ENCODE measurements around the gene PADI2. TPM values are rescaled to one million over a fixed set of nuclear protein-coding genes. Genes with fewer than 3 reads are reported as not detected.

PADI2 gene
- total and polyA plus RNA-seq, 2 donors (not counting 3 experiments of a cell fraction or from before 2014, with no cell fraction given) = not detected

DNA sequence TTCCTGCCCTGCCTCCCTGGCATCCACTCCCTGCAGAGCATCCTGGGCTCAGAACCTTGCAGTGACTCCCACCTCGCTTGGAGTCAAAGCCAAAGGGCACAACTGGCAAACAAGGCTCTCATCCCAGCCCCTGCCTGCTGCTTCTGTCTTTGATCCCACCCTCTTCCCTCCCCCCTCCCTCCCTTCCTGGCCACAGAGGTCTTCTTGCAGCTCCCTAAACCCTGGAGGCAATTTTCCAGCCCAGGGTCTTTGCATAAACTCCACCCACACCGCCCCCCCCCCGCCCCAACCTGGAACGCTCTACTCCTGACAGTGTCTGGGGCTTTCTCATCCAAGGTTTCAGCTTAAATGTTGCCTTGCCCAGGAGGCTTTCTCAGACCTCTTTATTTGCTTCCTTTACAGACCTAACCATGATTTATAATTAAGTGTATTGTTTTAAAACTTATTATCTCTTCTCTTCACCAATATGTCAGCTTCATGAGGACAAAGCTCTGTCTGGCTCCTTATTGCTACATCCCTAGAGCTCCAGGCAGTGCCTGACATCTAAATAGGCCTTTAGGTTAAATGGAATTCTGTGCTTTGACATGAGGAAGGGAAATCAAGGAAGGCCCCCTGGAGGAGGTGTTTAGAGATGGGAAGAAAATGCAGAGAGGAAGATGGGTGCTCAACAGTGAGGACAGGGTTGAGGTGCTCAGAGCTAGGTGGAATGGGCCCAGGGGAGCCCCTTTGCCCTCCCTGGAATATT lies 48.0 kb upstream of the PADI2 start:
- Histone ChIP-seq H3K4me2 (ENCODE audit: insufficient read depth, low read length) (no peak overlapping the region), H3K9me3 (replicated peaks; ENCODE audit: control insufficient read depth, insufficient read depth, low read length) (no peaks in the 10 kb centered on the region), H3K36me3 (ENCODE audit: control insufficient read depth in 2 of 2, extremely low read depth in 1 of 2, insufficient read depth in 2 of 2, low read length in 2 of 2) (no peaks in the 10 kb centered on the region), H2AFZ (ENCODE audit: low read depth, low read length) (no peak overlapping the region), H3K27me3 (ENCODE audit: control insufficient read depth in 2 of 2, insufficient read depth in 2 of 2, low read length in 2 of 2) (no peaks in the 10 kb centered on the region), H3K9ac (replicated peaks; ENCODE audit: extremely low read depth, insufficient read depth, low read length) (no peak overlapping the region), H3K79me2 (ENCODE audit: control insufficient read depth, insufficient read depth, low read length) (no peaks in the 10 kb centered on the region), H4K20me1 (replicated peaks; ENCODE audit: control insufficient read depth, extremely low read depth, insufficient read depth, low read length) (no peaks in the 10 kb centered on the region), H3K27ac (ENCODE audit: insufficient read depth, low read depth, low read length) (no peak overlapping the region), H3K9me1 (replicated peaks; ENCODE audit: control insufficient read depth, extremely low read depth, insufficient read depth, low read length) (no peaks in the 10 kb centered on the region), H3K4me3 (replicated peaks in 1 of 3; ENCODE audit: insufficient read depth in 1 of 3, low read depth in 1 of 3, low read length in 3 of 3) (no peak overlapping the region), H3K4me1 (ENCODE audit: control insufficient read depth, extremely low read depth, insufficient read depth, low read length) (no peaks in the 10 kb centered on the region)
- intact Hi-C loops (cut with micrococcal nuclease) (no loop called here), dilution Hi-C loops (cut with MboI; ENCODE audit: extremely low pct_ligation_motif_present, low sequenced_read_pairs) (no loop called here)
- no peak for DNase-seq (ENCODE audit: low read depth, low spot score)
- POLR2A ChIA-PET = no interaction called here
- no peak for FAIRE-seq
- no TSS peak for BruUV-seq (replicated peaks)
- CTCF ChIA-PET = no interaction called here
- no peak for TF ChIP-seq FOS (IDR thresholded peaks at IDR 0.05; ENCODE audit: borderline replicate concordance, insufficient read depth, low read length)
- TF ChIP-seq POLR2A (IDR thresholded peaks at IDR 0.05; ENCODE audit: low read depth, low read length) = no peak
- TF ChIP-seq, protein P1, sequence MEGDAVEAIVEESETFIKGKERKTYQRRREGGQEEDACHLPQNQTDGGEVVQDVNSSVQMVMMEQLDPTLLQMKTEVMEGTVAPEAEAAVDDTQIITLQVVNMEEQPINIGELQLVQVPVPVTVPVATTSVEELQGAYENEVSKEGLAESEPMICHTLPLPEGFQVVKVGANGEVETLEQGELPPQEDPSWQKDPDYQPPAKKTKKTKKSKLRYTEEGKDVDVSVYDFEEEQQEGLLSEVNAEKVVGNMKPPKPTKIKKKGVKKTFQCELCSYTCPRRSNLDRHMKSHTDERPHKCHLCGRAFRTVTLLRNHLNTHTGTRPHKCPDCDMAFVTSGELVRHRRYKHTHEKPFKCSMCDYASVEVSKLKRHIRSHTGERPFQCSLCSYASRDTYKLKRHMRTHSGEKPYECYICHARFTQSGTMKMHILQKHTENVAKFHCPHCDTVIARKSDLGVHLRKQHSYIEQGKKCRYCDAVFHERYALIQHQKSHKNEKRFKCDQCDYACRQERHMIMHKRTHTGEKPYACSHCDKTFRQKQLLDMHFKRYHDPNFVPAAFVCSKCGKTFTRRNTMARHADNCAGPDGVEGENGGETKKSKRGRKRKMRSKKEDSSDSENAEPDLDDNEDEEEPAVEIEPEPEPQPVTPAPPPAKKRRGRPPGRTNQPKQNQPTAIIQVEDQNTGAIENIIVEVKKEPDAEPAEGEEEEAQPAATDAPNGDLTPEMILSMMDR (IDR thresholded peaks at IDR 0.05; ENCODE audit: extremely low read depth in 1 of 2, insufficient read depth in 1 of 2, low read depth in 1 of 2, low read length in 2 of 2) = no peak
- no peak for TF ChIP-seq MAX (IDR thresholded peaks at IDR 0.05; ENCODE audit: insufficient read depth, insufficient read length)
- no peak for TF ChIP-seq GATA2 (IDR thresholded peaks at IDR 0.05; ENCODE audit: insufficient read depth, insufficient read length, low read depth, low read length)
- no peak for TF ChIP-seq EZH2 (IDR thresholded peaks at IDR 0.05; ENCODE audit: borderline replicate concordance, low read depth, low read length, severe bottlenecking)
- no peak for TF ChIP-seq POLR2AphosphoS5 (IDR thresholded peaks at IDR 0.05; ENCODE audit: insufficient read depth, low read depth, low read length)
